GM23338 (cell line): ENCODE results near the gene MYOZ3. TPM values are rescaled to one million over a fixed set of nuclear protein-coding genes. Genes with fewer than 3 reads are reported as not detected.

Source experiments
- ATAC-seq: fragments of 200-7000 bp; cut with Tn5 transposase; 3 replicates; pipeline ENCODE4 v1.9.1; 2020
- DNase-seq: peaks from one replicate; pipeline ENCODE4 v3.0.0-alpha.2; 2015; ENCODE audit warnings: low spot score
- H2AFZ ChIP-seq: fragments of 200-600 bp; sonication (generic); 2 replicates; pipeline ENCODE4 v1.8.0; 2016; ENCODE audit warnings: antibody characterized with exemption, mild to moderate bottlenecking, moderate library complexity
- H3F3A ChIP-seq: fragments of 200-600 bp; sonication (generic); replicated peaks from 2 replicates; pipeline ENCODE4 v1.8.0; 2017; ENCODE audit warnings: antibody characterized with exemption, mixed run types, low read depth
- H3K27ac ChIP-seq: fragments of 200-600 bp; sonication (generic); 2 replicates; pipeline ENCODE4 v1.6.1; 2016; ENCODE audit warnings: low read depth
- H3K27me3 ChIP-seq: fragments of 200-600 bp; sonication (generic); 2 replicates; pipeline ENCODE4 v1.8.0; 2016; ENCODE audit warnings: mild to moderate bottlenecking, mixed run types, moderate library complexity; ENCODE audit not compliant: insufficient read depth
- H3K36me3 ChIP-seq: fragments of 200-600 bp; sonication (generic); 2 replicates; pipeline ENCODE4 v1.8.0; 2016; ENCODE audit warnings: mild to moderate bottlenecking; ENCODE audit not compliant: insufficient read depth
- H3K4me1 ChIP-seq: fragments of 200-600 bp; sonication (generic); 2 replicates; pipeline ENCODE4 v1.8.0; 2016; ENCODE audit warnings: mild to moderate bottlenecking, moderate library complexity; ENCODE audit not compliant: insufficient read depth
- H3K4me2 ChIP-seq: fragments of 200-600 bp; sonication (generic); 2 replicates; pipeline ENCODE4 v1.7.1; 2017; ENCODE audit warnings: mixed run types
- H3K4me3 ChIP-seq: fragments of 200-600 bp; sonication (generic); 2 replicates; pipeline ENCODE4 v1.6.1; 2016; ENCODE audit warnings: mixed run types
- H3K79me2 ChIP-seq: fragments of 200-600 bp; sonication (generic); replicated peaks from 2 replicates; pipeline ENCODE4 v1.8.0; 2017; ENCODE audit warnings: mild to moderate bottlenecking; ENCODE audit not compliant: insufficient read depth
- H3K9me2 ChIP-seq: fragments of 200-600 bp; sonication (generic); 2 replicates; pipeline ENCODE4 v1.8.0; 2017; ENCODE audit not compliant: insufficient read depth
- H4K20me1 ChIP-seq: fragments of 200-600 bp; sonication (generic); replicated peaks from 2 replicates; pipeline ENCODE4 v1.8.0; 2017; ENCODE audit warnings: mild to moderate bottlenecking; ENCODE audit not compliant: insufficient read depth
- H3K27ac Mint-ChIP-seq: 2 replicates; pipeline ENCODE4 v1.8.0; 2020; ENCODE audit warnings: inconsistent platforms, mild to moderate bottlenecking, moderate library complexity, mixed read lengths
- H3K27me3 Mint-ChIP-seq: 3 replicates; pipeline ENCODE4 v1.8.0; 2022; ENCODE audit warnings: low read depth, mild to moderate bottlenecking, moderate library complexity, mixed read lengths, inconsistent platforms; ENCODE audit not compliant: insufficient read depth, poor library complexity
- H3K36me3 Mint-ChIP-seq: 3 replicates; pipeline ENCODE4 v1.8.0; 2021; ENCODE audit warnings: low read depth, mild to moderate bottlenecking, inconsistent platforms, moderate library complexity, mixed read lengths
- H3K4me1 Mint-ChIP-seq: 3 replicates; pipeline ENCODE4 v1.8.0; 2020; ENCODE audit warnings: mild to moderate bottlenecking, inconsistent platforms, mixed read lengths
- H3K4me3 Mint-ChIP-seq: 3 replicates; pipeline ENCODE4 v1.8.0; 2021; ENCODE audit warnings: moderate library complexity, mild to moderate bottlenecking, inconsistent platforms, mixed read lengths
- H3K9me3 Mint-ChIP-seq: 3 replicates; pipeline ENCODE4 v1.8.0; 2020; ENCODE audit warnings: moderate library complexity, mild to moderate bottlenecking, inconsistent platforms, mixed read lengths
- CREB1 ChIP-seq: fragments of 250-450 bp; sonication (Bioruptor Pico); IDR thresholded peaks from 2 replicates; pipeline ENCODE4 v1.5.0; 2020; ENCODE audit warnings: low read depth, mild to moderate bottlenecking, moderate library complexity
- ETS1 ChIP-seq: IDR thresholded peaks from 2 replicates; pipeline ENCODE4 v1.6.1; 2016; ENCODE audit warnings: antibody characterized with exemption
- EZH2 ChIP-seq: fragments of 200-600 bp; sonication (generic); IDR thresholded peaks from one replicate; pipeline ENCODE4 v1.8.0; 2017; ENCODE audit warnings: antibody characterized with exemption, mild to moderate bottlenecking, low read depth; ENCODE audit not compliant: unreplicated experiment
- EZH2phosphoT487 ChIP-seq: fragments of 200-600 bp; sonication (generic); IDR thresholded peaks from one replicate; pipeline ENCODE4 v1.8.1; 2018; ENCODE audit warnings: antibody characterized with exemption; ENCODE audit not compliant: unreplicated experiment
- JUNB ChIP-seq: IDR thresholded peaks from one replicate; pipeline ENCODE4 v1.6.1; 2016; ENCODE audit warnings: antibody characterized with exemption; ENCODE audit not compliant: unreplicated experiment
- NANOG ChIP-seq: IDR thresholded peaks from 2 replicates; pipeline ENCODE4 v1.6.1; 2016; ENCODE audit warnings: antibody characterized with exemption, borderline replicate concordance
- POLR2AphosphoS5 ChIP-seq: IDR thresholded peaks from 2 replicates; pipeline ENCODE4 v1.6.1; 2016; ENCODE audit warnings: antibody characterized with exemption, low read depth
- REST ChIP-seq: IDR thresholded peaks from one replicate; pipeline ENCODE4 v1.6.1; 2018; ENCODE audit warnings: antibody characterized with exemption; ENCODE audit not compliant: unreplicated experiment
- STAT1 ChIP-seq: IDR thresholded peaks from one replicate; pipeline ENCODE4 v1.6.1; 2016; ENCODE audit warnings: antibody characterized with exemption; ENCODE audit not compliant: unreplicated experiment
- ZNF114 ChIP-seq: fragments of 250-450 bp; sonication (Bioruptor Pico); IDR thresholded peaks from 2 replicates; pipeline ENCODE4 v1.5.0; 2020; ENCODE audit warnings: mild to moderate bottlenecking, moderate library complexity
- ZNF331 ChIP-seq: fragments of 250-450 bp; sonication (Bioruptor Pico); IDR thresholded peaks from 2 replicates; pipeline ENCODE4 v1.5.0; 2020; ENCODE audit warnings: low read depth, mild to moderate bottlenecking, moderate library complexity
- ZNF462 ChIP-seq: fragments of 250-450 bp; sonication (Bioruptor Pico); IDR thresholded peaks from 2 replicates; pipeline ENCODE4 v1.5.0; 2020; ENCODE audit warnings: mild to moderate bottlenecking, moderate library complexity
- polyA plus RNA-seq: library from polyadenylated mRNA; unstranded; fragments of >200 nt; fragmentation: Nextera tagmentation; extraction: Ambion mirVana; gene quantifications from 2 replicates; pipeline ENCODE4 v1.2.1, GENCODE V29; 2016
- total RNA-seq: library from RNA; depleted of rRNA; stranded (reverse); fragments of >200 nt; shearing (Covaris generic); gene quantifications from 2 replicates; pipeline ENCODE4 v1.2.3, GENCODE V29; 2014
- TF ChIP-seq, protein P1 (sequence below), 2 experiments: fragments of 200-600 bp in 1 of 2; sonication (generic) in 1 of 2; conservative IDR thresholded peaks; 2 replicates each; pipeline versions ENCODE4 v1.5.1 to v1.6.1; 2016 to 2017; ENCODE audit warnings: antibody characterized with exemption in 2 of 2, low read depth in 2 of 2, mild to moderate bottlenecking in 2 of 2, moderate library complexity in 1 of 2

Gene MYOZ3
- total and polyA plus RNA-seq, 2 experiments from 2014 or later, result 12.7 to 13.8 TPM

GRCh38 chr5:150618163-150618562 is 42.9 kb upstream of the MYOZ3 start:
- DNase-seq (no peak), ATAC-seq (no peak)
- Histone ChIP-seq H3F3A (no peaks in the 10 kb centered on the region), H3K79me2 (no peaks in the 10 kb centered on the region), H3K4me2 (no peak overlapping the region), H4K20me1 (no peaks in the 10 kb centered on the region), H3K27me3 (peaks cover 1% of the 10 kb centered on the region; the same call in 1 of the 2 replicates), H3K4me3 (no peak overlapping the region), H3K9me2 (no peaks in the 10 kb centered on the region), H3K27ac (no peak overlapping the region), H3K4me1 (0 out of 2 replicates have a peak, but pooled peaks cover 6% of the 10 kb centered on the region), H3K36me3 (no peaks in the 10 kb centered on the region), H2AFZ (no peak overlapping the region)
- Mint-ChIP-seq H3K9me3 (no peaks in the 10 kb centered on the region), H3K36me3 (no peaks in the 10 kb centered on the region), H3K27me3 (peaks cover 4% of the 10 kb centered on the region), H3K4me1 (peaks cover 38% of the 10 kb centered on the region), H3K4me3 (no peak overlapping the region), H3K27ac (no peak overlapping the region)
- TF ChIP-seq, protein P1, sequence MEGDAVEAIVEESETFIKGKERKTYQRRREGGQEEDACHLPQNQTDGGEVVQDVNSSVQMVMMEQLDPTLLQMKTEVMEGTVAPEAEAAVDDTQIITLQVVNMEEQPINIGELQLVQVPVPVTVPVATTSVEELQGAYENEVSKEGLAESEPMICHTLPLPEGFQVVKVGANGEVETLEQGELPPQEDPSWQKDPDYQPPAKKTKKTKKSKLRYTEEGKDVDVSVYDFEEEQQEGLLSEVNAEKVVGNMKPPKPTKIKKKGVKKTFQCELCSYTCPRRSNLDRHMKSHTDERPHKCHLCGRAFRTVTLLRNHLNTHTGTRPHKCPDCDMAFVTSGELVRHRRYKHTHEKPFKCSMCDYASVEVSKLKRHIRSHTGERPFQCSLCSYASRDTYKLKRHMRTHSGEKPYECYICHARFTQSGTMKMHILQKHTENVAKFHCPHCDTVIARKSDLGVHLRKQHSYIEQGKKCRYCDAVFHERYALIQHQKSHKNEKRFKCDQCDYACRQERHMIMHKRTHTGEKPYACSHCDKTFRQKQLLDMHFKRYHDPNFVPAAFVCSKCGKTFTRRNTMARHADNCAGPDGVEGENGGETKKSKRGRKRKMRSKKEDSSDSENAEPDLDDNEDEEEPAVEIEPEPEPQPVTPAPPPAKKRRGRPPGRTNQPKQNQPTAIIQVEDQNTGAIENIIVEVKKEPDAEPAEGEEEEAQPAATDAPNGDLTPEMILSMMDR (conservative IDR thresholded peaks at IDR 0.05; ENCODE audit: low read depth in 2 of 2), result no peak
- TF ChIP-seq POLR2AphosphoS5 (no peak), ETS1 (no peak), REST (no peak), ZNF114 (no peak), ZNF331 (CRISPR knock-in tag) (no peak), CREB1 (CRISPR knock-in tag) (no peak), EZH2phosphoT487 (no peak), NANOG (no peak), STAT1 (no peak), EZH2 (no peak), ZNF462 (CRISPR knock-in tag) (no peak), JUNB (no peak)
